Kidney epithelial cell (primary cell): ENCODE measurements around the gene CLMP. TPM values are rescaled to one million over a fixed set of nuclear protein-coding genes. Genes with fewer than 3 reads are reported as not detected.

ENCODE experiments used
- DNase-seq: peaks from one replicate; pipeline ENCODE4 v3.0.0-alpha.2; 2010; ENCODE audit warnings: low read depth
- H3K27me3 ChIP-seq: 2 replicates; pipeline ENCODE4 v1.6.0; 2011; ENCODE audit warnings: low read length; ENCODE audit not compliant: control insufficient read depth, insufficient read depth
- H3K36me3 ChIP-seq: 2 replicates; pipeline ENCODE4 v1.5.1; 2011; ENCODE audit warnings: low read length; ENCODE audit not compliant: control insufficient read depth, insufficient read depth
- H3K4me3 ChIP-seq: 2 replicates; pipeline ENCODE4 v1.5.1; 2011; ENCODE audit warnings: low read depth, mild to moderate bottlenecking, control low read depth, low read length
- total RNA-seq: library from RNA; depleted of rRNA; stranded (reverse); fragments of >200 nt; gene quantifications from 2 replicates; pipeline ENCODE4 v1.2.3, GENCODE V29; 2015
- TF ChIP-seq, protein P1 (sequence below): IDR thresholded peaks from 2 replicates; pipeline ENCODE4 v1.5.1; 2011; ENCODE audit warnings: mild to moderate bottlenecking, moderate library complexity, low read length, control low read depth, inconsistent platforms; ENCODE audit not compliant: insufficient read depth, poor library complexity, severe bottlenecking

The CLMP gene
- total RNA-seq, 1 donor from 2014 or later = 6.4 TPM

DNA sequence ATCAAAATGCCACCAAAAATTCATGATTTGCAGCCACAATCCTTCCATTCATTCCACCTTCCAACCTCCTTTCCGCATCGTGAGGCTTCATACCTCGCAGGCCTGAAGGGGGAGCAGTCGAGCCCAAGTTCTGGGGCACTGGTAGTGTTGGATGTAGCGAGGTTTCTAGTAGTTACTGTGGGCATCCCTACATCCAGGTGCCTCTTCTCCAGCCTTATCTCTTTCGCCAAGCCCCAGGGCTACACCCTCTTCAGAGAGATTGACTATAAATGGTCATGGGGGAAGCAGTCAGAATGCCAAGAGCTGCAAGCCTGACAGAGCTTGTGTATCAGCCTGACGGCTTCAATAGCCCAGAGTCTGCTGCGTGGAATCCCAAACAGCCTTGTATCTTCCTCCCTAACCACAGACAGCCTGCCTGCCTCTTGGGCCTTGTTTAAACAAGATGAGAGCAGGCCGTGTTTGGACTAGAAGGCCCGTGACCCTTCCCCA lies 28.9 kb downstream of the CLMP start:
- no peaks in the 10 kb centered on the region for H3K27me3 ChIP-seq
- no peaks in the 10 kb centered on the region for H3K36me3 ChIP-seq
- TF ChIP-seq, protein P1, sequence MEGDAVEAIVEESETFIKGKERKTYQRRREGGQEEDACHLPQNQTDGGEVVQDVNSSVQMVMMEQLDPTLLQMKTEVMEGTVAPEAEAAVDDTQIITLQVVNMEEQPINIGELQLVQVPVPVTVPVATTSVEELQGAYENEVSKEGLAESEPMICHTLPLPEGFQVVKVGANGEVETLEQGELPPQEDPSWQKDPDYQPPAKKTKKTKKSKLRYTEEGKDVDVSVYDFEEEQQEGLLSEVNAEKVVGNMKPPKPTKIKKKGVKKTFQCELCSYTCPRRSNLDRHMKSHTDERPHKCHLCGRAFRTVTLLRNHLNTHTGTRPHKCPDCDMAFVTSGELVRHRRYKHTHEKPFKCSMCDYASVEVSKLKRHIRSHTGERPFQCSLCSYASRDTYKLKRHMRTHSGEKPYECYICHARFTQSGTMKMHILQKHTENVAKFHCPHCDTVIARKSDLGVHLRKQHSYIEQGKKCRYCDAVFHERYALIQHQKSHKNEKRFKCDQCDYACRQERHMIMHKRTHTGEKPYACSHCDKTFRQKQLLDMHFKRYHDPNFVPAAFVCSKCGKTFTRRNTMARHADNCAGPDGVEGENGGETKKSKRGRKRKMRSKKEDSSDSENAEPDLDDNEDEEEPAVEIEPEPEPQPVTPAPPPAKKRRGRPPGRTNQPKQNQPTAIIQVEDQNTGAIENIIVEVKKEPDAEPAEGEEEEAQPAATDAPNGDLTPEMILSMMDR = peak; percentile 64
- no peak for DNase-seq
- H3K4me3 ChIP-seq = no peak overlapping the region

- no peak for DNase-seq
- no peak overlapping the region for H3K4me3 ChIP-seq
- no peaks in the 10 kb centered on the region for H3K27me3 ChIP-seq
- no peaks in the 10 kb centered on the region for H3K36me3 ChIP-seq
- TF ChIP-seq, protein P1 = no peak
Measured at GRCh38 chr11:123164732-123165450, 30.2 kb downstream of the CLMP start.

DNA sequence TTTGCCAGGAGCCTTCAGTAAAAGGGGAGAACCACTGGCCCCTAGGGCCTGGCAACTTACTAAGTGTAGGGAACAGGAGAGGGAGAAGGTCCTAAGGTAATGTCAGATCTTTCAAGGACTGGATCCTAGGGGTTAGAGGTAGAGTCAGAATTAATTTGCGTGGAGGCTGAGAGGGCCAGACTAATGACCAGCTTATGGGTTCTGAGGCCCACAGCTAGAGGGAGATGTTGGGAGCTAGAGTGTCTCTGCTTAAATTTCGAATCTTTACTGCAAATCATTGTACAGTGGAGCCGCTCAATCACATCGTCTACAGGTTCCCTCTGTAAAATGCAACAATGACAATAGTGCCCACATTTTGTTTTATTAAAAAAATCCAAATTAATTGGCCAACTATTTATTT lies 31.4 kb downstream of the CLMP start:
- Histone ChIP-seq H3K4me3 (no peak overlapping the region), H3K27me3 (no peaks in the 10 kb centered on the region), H3K36me3 (no peaks in the 10 kb centered on the region)
- TF ChIP-seq, protein P1 = no peak
- no peak for DNase-seq

GRCh38 chr11:123161376-123162030 lies 33.5 kb downstream of the CLMP start:
- no peak for DNase-seq
- TF ChIP-seq, protein P1 = no peak

GRCh38 chr11:123159183-123159857 lies 35.7 kb downstream of the CLMP start:
- TF ChIP-seq, protein P1 = no peak
- H3K4me3 ChIP-seq = no peak overlapping the region
- H3K27me3 ChIP-seq = no peaks in the 10 kb centered on the region
- no peaks in the 10 kb centered on the region for H3K36me3 ChIP-seq
- DNase-seq = no peak

More at GRCh38 chr11:123161376-123162030, 33.5 kb downstream of the CLMP start:
- no peaks in the 10 kb centered on the region for H3K36me3 ChIP-seq
- H3K27me3 ChIP-seq = no peaks in the 10 kb centered on the region
- no peak overlapping the region for H3K4me3 ChIP-seq
